AG04450 (cell line): ENCODE data around the gene CDAN1. TPM values are rescaled to one million over a fixed set of nuclear protein-coding genes. Genes with fewer than 3 reads are reported as not detected.

Experiments used
- CTCF ChIA-PET: fragments of 300-600, 350-600 bp; formaldehyde crosslinking; extraction: SDS; loops from one replicate; lab custom pipeline; 2022; ENCODE audit warnings: antibody characterized with exemption, inconsistent platforms; lab: Charles Lee
- POLR2A ChIA-PET: fragments of 350-600 bp; formaldehyde crosslinking; extraction: SDS; loops from one replicate; lab custom pipeline; 2021; ENCODE audit warnings: antibody characterized with exemption, inconsistent platforms; lab: Yijun Ruan, JAX
- DNase-seq: peaks from one replicate; pipeline ENCODE4 v3.0.0-alpha.2; 2011; ENCODE audit warnings: low read depth, low spot score
- H3K27ac ChIP-seq: one replicate; pipeline ENCODE4 v1.5.1; 2012; ENCODE audit warnings: low read depth, low read length, control low read depth
- H3K27me3 ChIP-seq: one replicate; pipeline ENCODE4 v1.6.0; 2012; ENCODE audit warnings: low read length; ENCODE audit not compliant: control insufficient read depth, insufficient read depth
- H3K4me3 ChIP-seq: 2 replicates; pipeline ENCODE4 v1.5.1; 2011; ENCODE audit warnings: mild to moderate bottlenecking, low read depth, low read length, control low read depth
- H3K9me3 ChIP-seq: 2 replicates; pipeline ENCODE4 v1.5.1; 2012; ENCODE audit warnings: low read length; ENCODE audit not compliant: control insufficient read depth, insufficient read depth
- CTCF ChIP-seq: IDR thresholded peaks from 2 replicates; pipeline ENCODE4 v1.5.1; 2011; ENCODE audit warnings: low read depth, low read length, control low read depth, inconsistent platforms
- polyA plus RNA-seq: library from polyadenylated mRNA; depleted of rRNA; stranded (reverse); fragments of >200 nt; gene quantifications from 2 replicates; pipeline ENCODE4 v1.2.3, GENCODE V29; 2011

CDAN1 gene
- polyA plus RNA-seq, 1 experiment: 3.9 TPM

GRCh38 chr15:42726114-42726513 lies 10.8 kb downstream of the CDAN1 start:
- POLR2A ChIA-PET: interaction anchor here (0.6 kb wide), 1 partner anchor 11 kb away, joined by 4 read pairs; no protein-coding TSS in a partner anchor
- no peak for DNase-seq
- TF ChIP-seq CTCF: no peak
- Histone ChIP-seq H3K9me3 (no peaks in the 10 kb centered on the region), H3K4me3 (no peak overlapping the region), H3K27ac (no peak overlapping the region), H3K27me3 (no peaks in the 10 kb centered on the region)
- CTCF ChIA-PET: interaction anchor here (0.6 kb wide), 1 partner anchor 125 kb away, joined by 4 read pairs; no protein-coding TSS in a partner anchor

- Histone ChIP-seq H3K9me3 (no peaks in the 10 kb centered on the region), H3K27ac (no peak overlapping the region), H3K27me3 (no peaks in the 10 kb centered on the region), H3K4me3 (no peak overlapping the region)
- TF ChIP-seq CTCF: no peak
- DNase-seq: no peak
- POLR2A ChIA-PET: interaction anchor here (0.6 kb wide), 2 partner anchors 9 to 10 kb away, joined by 4 to 6 read pairs; no protein-coding TSS in a partner anchor
- CTCF ChIA-PET: interaction anchor here (0.6 kb wide), 1 partner anchor 126 kb away, joined by 4 read pairs; no protein-coding TSS in a partner anchor
These were observed 11.5 kb downstream of the CDAN1 start for GRCh38 chr15:42725331-42725903.

DNA sequence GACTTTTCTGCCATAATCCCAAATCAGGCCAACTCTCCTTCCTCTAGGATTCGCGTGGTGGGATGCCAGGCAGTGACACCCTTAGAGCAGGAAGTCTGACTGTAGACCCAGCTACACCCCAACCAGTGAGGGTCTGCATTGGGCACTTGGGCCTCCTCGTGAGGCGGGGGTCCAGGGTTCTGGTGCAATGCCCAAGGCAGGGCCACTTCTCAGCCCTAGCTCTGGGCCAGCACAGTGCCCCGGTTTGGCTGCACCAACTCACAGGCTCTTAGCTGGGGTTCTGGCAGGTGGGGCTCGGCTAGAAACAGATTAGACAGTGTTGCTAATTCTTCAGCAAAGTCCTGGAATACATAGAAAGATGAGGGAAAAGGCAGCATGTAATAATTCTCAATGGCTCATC lies 12.7 kb downstream of the CDAN1 start:
- POLR2A ChIA-PET: no interaction called here
- TF ChIP-seq CTCF: no peak
- no peak for DNase-seq
- CTCF ChIA-PET: interaction anchor here (0.6 to 1.7 kb wide), 2 partner anchors 21 to 201 kb away, joined by 5 to 6 read pairs; no protein-coding TSS in a partner anchor
- no peak overlapping the region for H3K4me3 ChIP-seq
- H3K9me3 ChIP-seq: no peaks in the 10 kb centered on the region
- H3K27ac ChIP-seq: no peak overlapping the region
- no peaks in the 10 kb centered on the region for H3K27me3 ChIP-seq

DNA sequence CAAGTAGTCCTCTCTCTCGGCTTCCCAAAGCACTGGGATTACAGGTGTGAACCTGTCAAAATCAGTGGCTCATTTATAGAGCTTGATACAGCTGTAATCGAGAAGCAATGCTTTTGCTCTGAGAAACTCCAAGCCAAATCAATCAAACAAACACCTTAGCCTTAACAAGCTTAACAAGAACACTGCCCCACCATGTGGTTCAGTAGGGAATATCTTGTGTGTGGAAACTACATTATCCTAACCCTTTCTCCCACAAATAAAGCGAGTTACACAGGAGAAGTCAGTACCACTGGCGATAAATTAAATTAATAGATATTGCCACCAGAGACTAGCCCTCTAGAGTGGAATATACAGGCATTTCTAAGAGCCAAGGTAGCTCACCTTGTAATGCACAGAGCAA lies 13.9 kb downstream of the CDAN1 start:
- Histone ChIP-seq H3K4me3 (no peak overlapping the region), H3K9me3 (no peaks in the 10 kb centered on the region), H3K27me3 (no peaks in the 10 kb centered on the region), H3K27ac (no peak overlapping the region)
- no peak for TF ChIP-seq CTCF
- no peak for DNase-seq
- POLR2A ChIA-PET: no interaction called here
- CTCF ChIA-PET: interaction anchor here (0.5 to 1.7 kb wide), 5 partner anchors 9 to 1496 kb away, joined by 3 to 5 read pairs (median 3); no protein-coding TSS in a partner anchor

DNA sequence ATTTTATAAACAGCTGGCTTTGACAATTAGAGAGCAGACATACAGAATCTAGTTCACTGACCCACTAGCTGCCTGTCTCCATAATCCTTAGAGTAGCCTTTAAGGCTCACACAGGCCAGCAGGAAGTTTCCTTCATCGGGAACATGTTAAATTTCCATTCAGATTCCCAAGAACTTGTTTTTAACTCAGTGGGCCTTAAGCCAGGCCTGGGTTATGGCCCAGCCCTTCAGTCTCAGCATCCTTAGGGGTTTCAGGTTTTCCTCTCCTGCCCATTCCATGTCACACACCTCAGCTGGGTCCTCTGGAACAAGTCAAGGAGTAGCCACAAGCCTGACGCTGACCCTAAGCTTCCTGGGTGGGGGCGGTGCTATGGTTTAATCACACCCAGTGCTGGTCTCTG lies 15.0 kb downstream of the CDAN1 start:
- Histone ChIP-seq H3K4me3 (no peak overlapping the region), H3K27ac (no peak overlapping the region), H3K9me3 (no peaks in the 10 kb centered on the region), H3K27me3 (no peaks in the 10 kb centered on the region)
- POLR2A ChIA-PET: interaction anchor here (0.5 kb wide), 1 partner anchor 205 kb away, joined by 3 read pairs; no protein-coding TSS in a partner anchor
- CTCF ChIA-PET: interaction anchor here (0.5 to 0.8 kb wide), 2 partner anchors 8 to 302 kb away, joined by 3 to 5 read pairs; no protein-coding TSS in a partner anchor
- DNase-seq: no peak
- no peak for TF ChIP-seq CTCF
